ENCODE results near the gene SLC25A29.

Gene SLC25A29

GRCh38 chr14:100322138-100322957 lies 16.1 kb upstream of the SLC25A29 start:
- Histone ChIP-seq H3K27ac (ENCODE audit: low read length) (no peak overlapping the region), H3K36me3 (ENCODE audit: insufficient read depth, low read length) (no peaks in the 10 kb centered on the region), H2AFZ (ENCODE audit: low read depth, low read length) (no peak overlapping the region), H4K20me1 (ENCODE audit: insufficient read depth, low read length) (peaks cover 5% of the 10 kb centered on the region; the same call in 1 of the 2 replicates), H3K27me3 (ENCODE audit: insufficient read depth, low read length, poor library complexity) (no peaks in the 10 kb centered on the region), H3K4me1 (ENCODE audit: insufficient read depth, low read length) (no peaks in the 10 kb centered on the region), H3K79me2 (ENCODE audit: insufficient read depth, low read length) (no peaks in the 10 kb centered on the region), H3K9me3 (ENCODE audit: insufficient read depth, low read length, severe bottlenecking) (no peaks in the 10 kb centered on the region), H3K4me3 (ENCODE audit: low read depth in 1 of 2, low read length in 2 of 2) (no peak overlapping the region), H3K9ac (ENCODE audit: low read depth, low read length) (no peak overlapping the region), H3K4me2 (ENCODE audit: insufficient read depth, low read length) (no peak overlapping the region)
- TF ChIP-seq EZH2 (IDR thresholded peaks at IDR 0.05; ENCODE audit: borderline replicate concordance, low read depth, low read length, severe bottlenecking): no peak
- no peak for TF ChIP-seq CTCF (IDR thresholded peaks at IDR 0.05; ENCODE audit: borderline replicate concordance, extremely low read depth, low read length, poor library complexity, severe bottlenecking)
- ATAC-seq (ENCODE audit: insufficient read depth, low read depth) (no peak), DNase-seq (no peak)

DNA sequence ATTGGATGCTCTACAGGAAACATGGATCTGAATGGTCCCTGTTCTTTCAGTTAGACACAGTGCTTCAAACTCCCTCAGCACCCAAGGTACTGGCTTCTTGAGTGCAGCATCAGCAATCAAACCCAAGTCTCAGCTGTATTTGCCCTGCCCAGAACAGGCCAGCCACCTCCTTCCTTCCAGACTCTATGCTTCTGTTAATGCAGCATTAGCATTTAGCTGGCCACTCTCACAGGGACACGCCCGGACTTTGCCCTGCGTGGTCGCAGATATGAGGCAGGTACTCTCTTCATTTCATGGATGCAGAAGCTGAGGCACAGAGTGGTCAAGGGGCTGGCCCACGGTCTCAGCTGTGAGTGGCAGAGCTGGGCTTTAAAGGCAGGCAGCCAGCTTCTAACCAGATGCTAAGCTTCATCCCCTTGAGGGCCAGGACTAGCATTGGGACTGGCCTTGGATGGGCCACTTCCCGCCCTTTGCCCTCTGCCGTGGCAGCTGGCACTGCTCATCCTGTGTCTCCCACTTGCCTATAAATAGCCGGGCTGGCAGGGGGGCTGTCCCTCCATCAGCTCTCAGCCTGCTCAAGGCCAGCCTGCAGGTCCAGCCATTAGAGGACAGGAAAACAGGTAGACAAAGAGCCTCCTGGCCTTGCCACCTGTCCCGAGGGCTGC lies 15.4 kb upstream of the SLC25A29 start:
- Histone ChIP-seq H4K20me1 (ENCODE audit: insufficient read depth, low read length) (peaks cover 5% of the 10 kb centered on the region; the same call in 1 of the 2 replicates), H3K4me3 (ENCODE audit: low read depth in 1 of 2, low read length in 2 of 2) (no peak overlapping the region), H3K27ac (ENCODE audit: low read length) (no peak overlapping the region), H2AFZ (ENCODE audit: low read depth, low read length) (no peak overlapping the region), H3K9ac (ENCODE audit: low read depth, low read length) (no peak overlapping the region), H3K4me1 (ENCODE audit: insufficient read depth, low read length) (no peaks in the 10 kb centered on the region), H3K9me3 (ENCODE audit: insufficient read depth, low read length, severe bottlenecking) (no peaks in the 10 kb centered on the region), H3K36me3 (ENCODE audit: insufficient read depth, low read length) (no peaks in the 10 kb centered on the region), H3K27me3 (ENCODE audit: insufficient read depth, low read length, poor library complexity) (no peaks in the 10 kb centered on the region), H3K79me2 (ENCODE audit: insufficient read depth, low read length) (no peaks in the 10 kb centered on the region), H3K4me2 (ENCODE audit: insufficient read depth, low read length) (no peak overlapping the region)
- TF ChIP-seq CTCF (IDR thresholded peaks at IDR 0.05; ENCODE audit: borderline replicate concordance, extremely low read depth, low read length, poor library complexity, severe bottlenecking): no peak
- no peak for TF ChIP-seq EZH2 (IDR thresholded peaks at IDR 0.05; ENCODE audit: borderline replicate concordance, low read depth, low read length, severe bottlenecking)
- no peak for DNase-seq
- no peak for ATAC-seq (ENCODE audit: insufficient read depth, low read depth)

DNA sequence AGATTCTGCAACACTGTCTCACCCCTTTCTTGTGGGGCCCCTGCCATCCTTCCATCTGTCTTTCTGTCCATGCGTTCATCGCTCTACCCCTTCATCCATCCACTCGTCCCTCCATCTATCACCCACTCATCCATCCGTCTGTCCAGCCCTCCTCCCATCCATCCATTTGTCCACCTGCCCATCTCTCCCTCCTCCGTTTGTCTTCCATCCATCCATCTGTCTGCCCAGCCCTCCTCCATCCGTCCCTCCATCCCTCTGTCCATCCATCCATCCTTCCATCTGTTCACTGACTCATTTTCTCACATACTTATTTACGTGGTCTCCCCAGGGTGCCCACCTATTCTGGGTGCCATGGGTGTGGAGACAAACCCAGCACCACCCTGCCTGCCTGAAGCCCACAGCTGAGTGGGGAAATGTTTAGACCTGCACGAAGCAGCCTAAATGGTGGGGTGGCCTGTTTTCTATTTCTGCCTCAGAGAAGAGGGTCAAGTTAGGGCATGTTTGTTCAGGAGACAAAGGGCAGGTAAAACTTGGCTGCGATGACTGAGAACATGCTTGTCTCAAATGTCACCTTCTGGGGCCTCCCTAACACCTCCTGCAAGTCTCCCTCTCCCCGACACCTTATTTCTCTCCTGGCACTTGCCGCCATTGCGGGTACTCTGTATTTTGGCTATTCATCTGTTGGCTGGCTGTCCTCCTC lies 14.1 kb upstream of the SLC25A29 start:
- peaks cover 5% of the 10 kb centered on the region; the same call in 1 of the 2 replicates for H4K20me1 ChIP-seq (ENCODE audit: insufficient read depth, low read length)
- H3K4me1 ChIP-seq (ENCODE audit: insufficient read depth, low read length): no peaks in the 10 kb centered on the region

More for the DNA sequence above, 14.1 kb upstream of the SLC25A29 start:
- Histone ChIP-seq H3K4me3 (ENCODE audit: low read depth in 1 of 2, low read length in 2 of 2) (no peak overlapping the region), H3K4me2 (ENCODE audit: insufficient read depth, low read length) (no peak overlapping the region), H3K79me2 (ENCODE audit: insufficient read depth, low read length) (no peaks in the 10 kb centered on the region), H3K9me3 (ENCODE audit: insufficient read depth, low read length, severe bottlenecking) (no peaks in the 10 kb centered on the region), H3K27ac (ENCODE audit: low read length) (no peak overlapping the region), H3K9ac (ENCODE audit: low read depth, low read length) (no peak overlapping the region), H3K27me3 (ENCODE audit: insufficient read depth, low read length, poor library complexity) (no peaks in the 10 kb centered on the region), H2AFZ (ENCODE audit: low read depth, low read length) (no peak overlapping the region), H3K36me3 (ENCODE audit: insufficient read depth, low read length) (no peaks in the 10 kb centered on the region)
- DNase-seq (no peak), ATAC-seq (ENCODE audit: insufficient read depth, low read depth) (no peak)
- TF ChIP-seq EZH2 (IDR thresholded peaks at IDR 0.05; ENCODE audit: borderline replicate concordance, low read depth, low read length, severe bottlenecking) (no peak), CTCF (IDR thresholded peaks at IDR 0.05; ENCODE audit: borderline replicate concordance, extremely low read depth, low read length, poor library complexity, severe bottlenecking) (no peak)

Data from DND-41 (cell line).